ENCODE data around the gene HERC2.
"Not testable (repeated sequence)": the region's sequence is repeated elsewhere in the genome, so short reads cannot be mapped to it uniquely, and the experiment has no call there.

The HERC2 gene

DNA sequence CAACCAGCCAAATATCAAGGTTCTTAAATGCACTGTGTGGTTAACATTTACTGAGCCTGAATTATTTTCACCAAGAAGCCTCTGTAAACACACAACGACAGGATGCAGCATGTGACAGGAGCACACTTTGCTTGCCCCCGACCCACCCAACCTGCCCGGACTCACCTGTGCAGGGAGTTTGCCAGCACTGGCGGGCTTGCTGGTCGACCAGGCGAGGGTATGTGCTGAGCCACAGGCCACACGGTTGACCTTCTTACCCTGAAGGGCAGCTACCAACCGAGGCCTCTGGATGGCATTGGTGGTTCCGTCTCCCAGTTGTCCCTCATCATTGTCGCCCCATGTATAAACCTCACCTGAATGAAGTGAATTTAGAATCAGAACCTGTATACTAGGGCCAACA is 197.1 kb downstream of the HERC2 start:
- in situ Hi-C loops (cut with HindIII; ENCODE audit: low sequenced_read_pairs) = no loop called here
- DNase-seq (ENCODE audit: low read depth) = no peak
- TF ChIP-seq, protein P1, sequence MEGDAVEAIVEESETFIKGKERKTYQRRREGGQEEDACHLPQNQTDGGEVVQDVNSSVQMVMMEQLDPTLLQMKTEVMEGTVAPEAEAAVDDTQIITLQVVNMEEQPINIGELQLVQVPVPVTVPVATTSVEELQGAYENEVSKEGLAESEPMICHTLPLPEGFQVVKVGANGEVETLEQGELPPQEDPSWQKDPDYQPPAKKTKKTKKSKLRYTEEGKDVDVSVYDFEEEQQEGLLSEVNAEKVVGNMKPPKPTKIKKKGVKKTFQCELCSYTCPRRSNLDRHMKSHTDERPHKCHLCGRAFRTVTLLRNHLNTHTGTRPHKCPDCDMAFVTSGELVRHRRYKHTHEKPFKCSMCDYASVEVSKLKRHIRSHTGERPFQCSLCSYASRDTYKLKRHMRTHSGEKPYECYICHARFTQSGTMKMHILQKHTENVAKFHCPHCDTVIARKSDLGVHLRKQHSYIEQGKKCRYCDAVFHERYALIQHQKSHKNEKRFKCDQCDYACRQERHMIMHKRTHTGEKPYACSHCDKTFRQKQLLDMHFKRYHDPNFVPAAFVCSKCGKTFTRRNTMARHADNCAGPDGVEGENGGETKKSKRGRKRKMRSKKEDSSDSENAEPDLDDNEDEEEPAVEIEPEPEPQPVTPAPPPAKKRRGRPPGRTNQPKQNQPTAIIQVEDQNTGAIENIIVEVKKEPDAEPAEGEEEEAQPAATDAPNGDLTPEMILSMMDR (IDR thresholded peaks at IDR 0.05; ENCODE audit: low read depth, low read length, missing control alignments) = no peak
- no peak overlapping the region for H3K4me3 ChIP-seq (ENCODE audit: low read depth, low read length)

- TF ChIP-seq, protein P1 (IDR thresholded peaks at IDR 0.05; ENCODE audit: low read depth, low read length, missing control alignments) = peak; percentile 85
- DNase-seq (ENCODE audit: low read depth) = peak; percentile 69
- no peak overlapping the region for H3K4me3 ChIP-seq (ENCODE audit: low read depth, low read length)
- in situ Hi-C loops (cut with HindIII; ENCODE audit: low sequenced_read_pairs) = no loop called here
Observed at GRCh38 chr15:28123408-28124023, 198.5 kb downstream of the HERC2 start.

GRCh38 chr15:28122038-28122949 is 199.7 kb downstream of the HERC2 start:
- TF ChIP-seq, protein P1 (IDR thresholded peaks at IDR 0.05; ENCODE audit: low read depth, low read length, missing control alignments) = no peak
- no peak overlapping the region for H3K4me3 ChIP-seq (ENCODE audit: low read depth, low read length)
- in situ Hi-C loops (cut with HindIII; ENCODE audit: low sequenced_read_pairs) = no loop called here
- no peak for DNase-seq (ENCODE audit: low read depth)

DNA sequence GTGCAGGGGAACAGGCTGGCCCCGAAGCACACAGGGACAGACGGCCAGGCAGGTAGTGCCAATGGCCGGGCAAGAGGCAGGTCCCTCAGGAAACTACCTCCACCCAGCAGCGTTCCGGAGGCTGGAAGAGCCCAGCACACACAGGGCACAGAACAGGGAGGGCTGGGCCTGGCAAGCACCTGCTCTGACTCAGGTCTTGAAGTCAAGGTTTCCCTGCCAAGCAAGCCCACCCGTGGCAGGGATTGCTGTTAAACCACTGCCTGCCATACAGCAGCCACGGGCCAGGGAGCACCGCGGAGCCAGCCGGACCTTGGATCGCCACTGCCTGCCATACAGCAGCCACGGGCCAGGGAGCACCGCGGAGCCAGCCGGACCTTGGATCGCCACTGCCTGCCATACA is 200.4 kb downstream of the HERC2 start:
- DNase-seq (ENCODE audit: low read depth); H3K4me3 ChIP-seq (ENCODE audit: low read depth, low read length); in situ Hi-C loops (cut with HindIII; ENCODE audit: low sequenced_read_pairs): not testable (repeated sequence)

GRCh38 chr15:28120359-28120640 is 201.7 kb downstream of the HERC2 start:
- in situ Hi-C loops (cut with HindIII; ENCODE audit: low sequenced_read_pairs) = no loop called here

GRCh38 chr15:28118531-28118930 is 203.4 kb downstream of the HERC2 start:
- in situ Hi-C loops (cut with HindIII; ENCODE audit: low sequenced_read_pairs) = no loop called here
- TF ChIP-seq, protein P1 (IDR thresholded peaks at IDR 0.05; ENCODE audit: low read depth, low read length, missing control alignments) = no peak
- H3K4me3 ChIP-seq (ENCODE audit: low read depth, low read length) = no peak overlapping the region
- no peak for DNase-seq (ENCODE audit: low read depth)

More at GRCh38 chr15:28120359-28120640, 201.7 kb downstream of the HERC2 start:
- no peak overlapping the region for H3K4me3 ChIP-seq (ENCODE audit: low read depth, low read length)
- TF ChIP-seq, protein P1 (IDR thresholded peaks at IDR 0.05; ENCODE audit: low read depth, low read length, missing control alignments) = no peak
- DNase-seq (ENCODE audit: low read depth) = no peak

DNA sequence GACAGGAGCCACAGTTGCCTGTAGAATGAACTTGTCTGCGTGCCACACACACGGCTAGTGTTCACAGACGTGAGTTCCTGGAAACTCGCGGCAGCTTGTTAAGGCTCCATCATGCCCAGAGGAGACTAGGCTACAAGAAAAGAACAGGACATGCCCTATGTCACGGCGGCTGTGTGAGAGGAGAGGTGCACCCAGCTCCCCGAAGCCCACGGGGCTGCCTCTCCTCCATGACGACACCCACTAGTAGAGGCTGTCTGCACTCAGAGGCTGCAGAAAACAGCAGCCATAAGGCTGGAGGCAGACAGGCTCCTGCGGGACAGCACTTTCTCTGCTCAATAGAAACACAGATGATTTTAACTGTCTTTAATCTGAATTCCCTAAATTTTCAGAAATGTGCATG is 203.9 kb downstream of the HERC2 start:
- TF ChIP-seq, protein P1 (IDR thresholded peaks at IDR 0.05; ENCODE audit: low read depth, low read length, missing control alignments) = no peak
- H3K4me3 ChIP-seq (ENCODE audit: low read depth, low read length) = no peak overlapping the region
- no peak for DNase-seq (ENCODE audit: low read depth)
- in situ Hi-C loops (cut with HindIII; ENCODE audit: low sequenced_read_pairs) = no loop called here

Measured in astrocyte of the cerebellum (primary cell).